ENCODE results near the gene TEX22. TPM values are rescaled to one million over a fixed set of nuclear protein-coding genes. Genes with fewer than 3 reads are reported as not detected.
A peak's percentile ranks its signal among the peaks of the same experiment; 100 is the strongest.

Gene TEX22
- polyA plus RNA-seq, 3 donors = 0.52 to 2.2 (median 0.57) TPM

GRCh38 chr14:105417690-105418121 lies 19.4 kb downstream of the TEX22 start:
- Histone ChIP-seq H3K9me3 (replicated peaks in 1 of 2; ENCODE audit: control insufficient read depth in 1 of 2, insufficient read depth in 1 of 2, low read length in 2 of 2) (no peaks in the 10 kb centered on the region), H3K4me1 (ENCODE audit: control insufficient read depth in 1 of 2, insufficient read depth in 2 of 2, low read length in 2 of 2) (peaks cover 35 to 46% of the 10 kb centered on the region in 2 donors), H3K27ac (ENCODE audit: low read depth in 1 of 2, low read length in 2 of 2) (no peak overlapping the region), H3K4me3 (replicated peaks in 1 of 3; ENCODE audit: low read depth in 2 of 3, low read length in 3 of 3) (no peak overlapping the region), H3K27me3 (ENCODE audit: control insufficient read depth in 2 of 2, insufficient read depth in 2 of 2, low read length in 2 of 2) (peaks cover 4 to 26% of the 10 kb centered on the region in 2 donors), H3K36me3 (replicated peaks in 1 of 2; ENCODE audit: control insufficient read depth in 1 of 2, insufficient read depth in 2 of 2, low read length in 2 of 2) (no peaks in the 10 kb centered on the region), H3K79me2 (ENCODE audit: insufficient read depth, low read length) (peaks cover 25% of the 10 kb centered on the region), H3K4me2 (replicated peaks; ENCODE audit: extremely low read depth, low read length, poor library complexity, severe bottlenecking) (no peak overlapping the region), H2AFZ (ENCODE audit: insufficient read depth, low read depth, low read length, poor library complexity, severe bottlenecking) (no peak overlapping the region), H3K9ac (ENCODE audit: insufficient read depth, low read length, poor library complexity, severe bottlenecking) (no peak overlapping the region), H4K20me1 (ENCODE audit: insufficient read depth, low read length) (peaks cover 22% of the 10 kb centered on the region)
- no peak for DNase-seq
- no peak overlapping the region for H3K4me3 Mint-ChIP-seq
- WGBS (ENCODE audit: insufficient coverage) = 100% methylated on average over 1 of the region's 3 CpGs
- peaks cover 0 to 5% (median 0%) of the 10 kb centered on the region in 7 donors for H3K9me3 Mint-ChIP-seq
- peak overlapping the region in 1 of 7 donors; percentile 24 for H3K27ac Mint-ChIP-seq
- intact Hi-C loops (cut with micrococcal nuclease) = loop anchor here in 1 of 2 donors (5.0 kb wide), 1 partner anchor 45 kb away; no protein-coding TSS in a partner anchor
- H3K27me3 Mint-ChIP-seq (ENCODE audit: low read depth in 3 of 3) = peaks cover 30 to 38% (median 34%) of the 10 kb centered on the region in 3 donors
- peaks cover 30% of the 10 kb centered on the region for H3K4me1 Mint-ChIP-seq
- TF ChIP-seq CTCF (IDR thresholded peaks at IDR 0.05) = no peak
- peaks cover 2% of the 10 kb centered on the region in 2 donors for H3K36me3 Mint-ChIP-seq

GRCh38 chr14:105418269-105419194 lies 20.2 kb downstream of the TEX22 start:
- Histone ChIP-seq H3K4me2 (replicated peaks; ENCODE audit: extremely low read depth, low read length, poor library complexity, severe bottlenecking) (peak overlapping the region; percentile 81), H3K79me2 (ENCODE audit: insufficient read depth, low read length) (peaks cover 33% of the 10 kb centered on the region), H3K27ac (ENCODE audit: low read depth in 1 of 2, low read length in 2 of 2) (no peak overlapping the region), H3K27me3 (ENCODE audit: control insufficient read depth in 2 of 2, insufficient read depth in 2 of 2, low read length in 2 of 2) (peaks cover 4 to 18% of the 10 kb centered on the region in 2 donors), H2AFZ (ENCODE audit: insufficient read depth, low read depth, low read length, poor library complexity, severe bottlenecking) (peak overlapping the region; percentile 93), H4K20me1 (ENCODE audit: insufficient read depth, low read length) (peaks cover 27% of the 10 kb centered on the region), H3K4me3 (replicated peaks in 1 of 3; ENCODE audit: low read depth in 2 of 3, low read length in 3 of 3) (peak overlapping the region in 1 of 3 experiments; percentile 78), H3K9me3 (replicated peaks in 1 of 2; ENCODE audit: control insufficient read depth in 1 of 2, insufficient read depth in 1 of 2, low read length in 2 of 2) (no peaks in the 10 kb centered on the region), H3K4me1 (ENCODE audit: control insufficient read depth in 1 of 2, insufficient read depth in 2 of 2, low read length in 2 of 2) (peaks cover 35 to 47% of the 10 kb centered on the region in 2 donors), H3K9ac (ENCODE audit: insufficient read depth, low read length, poor library complexity, severe bottlenecking) (peak overlapping the region; percentile 68), H3K36me3 (replicated peaks in 1 of 2; ENCODE audit: control insufficient read depth in 1 of 2, insufficient read depth in 2 of 2, low read length in 2 of 2) (no peaks in the 10 kb centered on the region)
- intact Hi-C loops (cut with micrococcal nuclease) = loop anchor here in 1 of 2 donors (5.0 kb wide), 1 partner anchor 46 kb away; no protein-coding TSS in a partner anchor
- Mint-ChIP-seq H3K27me3 (ENCODE audit: low read depth in 3 of 3) (peaks cover 22 to 31% (median 26%) of the 10 kb centered on the region in 3 donors), H3K36me3 (peaks cover under 1 to 6% of the 10 kb centered on the region in 2 donors), H3K27ac (peak overlapping the region in 1 of 7 donors; percentile 14), H3K4me1 (peaks cover 33% of the 10 kb centered on the region), H3K9me3 (peaks cover 0 to 2% (median 0%) of the 10 kb centered on the region in 7 donors), H3K4me3 (peak overlapping the region; percentile 72 to 81)
- WGBS (ENCODE audit: insufficient coverage) = 89% methylated on average over 17 of the region's 19 CpGs
- TF ChIP-seq CTCF (IDR thresholded peaks at IDR 0.05) = no peak
- no peak for DNase-seq
